ENCODE results near the gene PHAF1. TPM values are rescaled to one million over a fixed set of nuclear protein-coding genes. Genes with fewer than 3 reads are reported as not detected.

The PHAF1 gene
- total and polyA plus RNA-seq, 4 donors, result 26.6 to 42.4 (median 28.4) TPM

- peaks cover 22 to 48% (median 42%) of the 10 kb centered on the region in 4 donors for H3K36me3 ChIP-seq (ENCODE audit: control insufficient read depth in 4 of 4, insufficient read depth in 3 of 4, low read depth in 1 of 4, low read length in 3 of 4)
- no peak for DNase-seq (ENCODE audit: low spot score)
- 92% methylated on average over 11 of the region's 11 CpGs for WGBS
- H3K9me3 ChIP-seq (ENCODE audit: control insufficient read depth in 4 of 4, low read length in 3 of 4), result no peaks in the 10 kb centered on the region
- no peak overlapping the region for H3K27ac ChIP-seq (ENCODE audit: low read depth in 1 of 2, low read length in 2 of 2)
- no peak overlapping the region for H3K9ac ChIP-seq (ENCODE audit: low read depth in 1 of 2, low read length in 2 of 2)
- TF ChIP-seq JUND (IDR thresholded peaks at IDR 0.05), result no peak
- no peak for TF ChIP-seq FOXA1 (IDR thresholded peaks at IDR 0.05)
- TF ChIP-seq NR2F2 (IDR thresholded peaks at IDR 0.05), result no peak
- no peak for TF ChIP-seq ATF3 (IDR thresholded peaks at IDR 0.05)
- no peak for TF ChIP-seq HNF4A (conservative IDR thresholded peaks at IDR 0.05)
- TF ChIP-seq RXRA (IDR thresholded peaks at IDR 0.05), result no peak
- TF ChIP-seq, protein P1, sequence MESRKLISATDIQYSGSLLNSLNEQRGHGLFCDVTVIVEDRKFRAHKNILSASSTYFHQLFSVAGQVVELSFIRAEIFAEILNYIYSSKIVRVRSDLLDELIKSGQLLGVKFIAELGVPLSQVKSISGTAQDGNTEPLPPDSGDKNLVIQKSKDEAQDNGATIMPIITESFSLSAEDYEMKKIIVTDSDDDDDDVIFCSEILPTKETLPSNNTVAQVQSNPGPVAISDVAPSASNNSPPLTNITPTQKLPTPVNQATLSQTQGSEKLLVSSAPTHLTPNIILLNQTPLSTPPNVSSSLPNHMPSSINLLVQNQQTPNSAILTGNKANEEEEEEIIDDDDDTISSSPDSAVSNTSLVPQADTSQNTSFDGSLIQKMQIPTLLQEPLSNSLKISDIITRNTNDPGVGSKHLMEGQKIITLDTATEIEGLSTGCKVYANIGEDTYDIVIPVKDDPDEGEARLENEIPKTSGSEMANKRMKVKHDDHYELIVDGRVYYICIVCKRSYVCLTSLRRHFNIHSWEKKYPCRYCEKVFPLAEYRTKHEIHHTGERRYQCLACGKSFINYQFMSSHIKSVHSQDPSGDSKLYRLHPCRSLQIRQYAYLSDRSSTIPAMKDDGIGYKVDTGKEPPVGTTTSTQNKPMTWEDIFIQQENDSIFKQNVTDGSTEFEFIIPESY (IDR thresholded peaks at IDR 0.05), result no peak
- TF ChIP-seq RAD21 (IDR thresholded peaks at IDR 0.05), result no peak
- TF ChIP-seq GABPA (IDR thresholded peaks at IDR 0.05 in 1 of 2, conservative IDR thresholded peaks at IDR 0.05 in 1 of 2), result no peak
- TF ChIP-seq SP1 (IDR thresholded peaks at IDR 0.05), result no peak
- no peak for TF ChIP-seq TAF1 (conservative IDR thresholded peaks at IDR 0.05)
- TF ChIP-seq HNF4G (IDR thresholded peaks at IDR 0.05), result no peak
- TF ChIP-seq YY1 (IDR thresholded peaks at IDR 0.05), result no peak
- no peak for TF ChIP-seq EGR1 (IDR thresholded peaks at IDR 0.05; ENCODE audit: low read depth in 2 of 2)
- H3K4me3 ChIP-seq (ENCODE audit: low read depth in 1 of 3, low read length in 3 of 3), result no peak overlapping the region
- peaks cover 3 to 13% (median 8%) of the 10 kb centered on the region in 4 donors for H3K4me1 ChIP-seq (ENCODE audit: control insufficient read depth in 4 of 4, insufficient read depth in 4 of 4, low read length in 3 of 4)
- no peaks in the 10 kb centered on the region for H3K27me3 ChIP-seq (ENCODE audit: control insufficient read depth in 4 of 4, insufficient read depth in 4 of 4, low read length in 3 of 4)
These were observed 39.0 kb downstream of the PHAF1 start for GRCh38 chr16:67148656-67149275.

GRCh38 chr16:67149276-67150046, 39.7 kb downstream of the PHAF1 start:
- DNase-seq (ENCODE audit: low spot score), result no peak
- peak; percentile 11 for TF ChIP-seq CTCF (IDR thresholded peaks at IDR 0.05; ENCODE audit: low read depth, low read length, missing input control)
- TF ChIP-seq, protein P1 (IDR thresholded peaks at IDR 0.05), result no peak
- no peak for TF ChIP-seq SP1 (IDR thresholded peaks at IDR 0.05)
- TF ChIP-seq FOXA1 (IDR thresholded peaks at IDR 0.05), result no peak
- TF ChIP-seq FOXA2 (IDR thresholded peaks at IDR 0.05), result no peak
- TF ChIP-seq, protein P2, sequence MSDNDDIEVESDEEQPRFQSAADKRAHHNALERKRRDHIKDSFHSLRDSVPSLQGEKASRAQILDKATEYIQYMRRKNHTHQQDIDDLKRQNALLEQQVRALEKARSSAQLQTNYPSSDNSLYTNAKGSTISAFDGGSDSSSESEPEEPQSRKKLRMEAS (IDR thresholded peaks at IDR 0.05), result no peak
- no peak for TF ChIP-seq GABPA (IDR thresholded peaks at IDR 0.05 in 1 of 2, conservative IDR thresholded peaks at IDR 0.05 in 1 of 2)
- WGBS, result 48% methylated on average over 77 of the region's 77 CpGs
- no peaks in the 10 kb centered on the region for H3K9me3 ChIP-seq (ENCODE audit: control insufficient read depth in 4 of 4, low read length in 3 of 4)
- H3K4me1 ChIP-seq (ENCODE audit: control insufficient read depth in 4 of 4, insufficient read depth in 4 of 4, low read length in 3 of 4), result peaks cover 3 to 13% (median 8%) of the 10 kb centered on the region in 4 donors
- peaks cover 22 to 42% (median 36%) of the 10 kb centered on the region in 4 donors for H3K36me3 ChIP-seq (ENCODE audit: control insufficient read depth in 4 of 4, insufficient read depth in 3 of 4, low read depth in 1 of 4, low read length in 3 of 4)
- no peak overlapping the region for H3K4me3 ChIP-seq (ENCODE audit: low read depth in 1 of 3, low read length in 3 of 3)
- H3K27me3 ChIP-seq (ENCODE audit: control insufficient read depth in 4 of 4, insufficient read depth in 4 of 4, low read length in 3 of 4), result no peaks in the 10 kb centered on the region
- H3K27ac ChIP-seq (ENCODE audit: low read depth in 1 of 2, low read length in 2 of 2), result no peak overlapping the region
- no peak overlapping the region for H3K9ac ChIP-seq (ENCODE audit: low read depth in 1 of 2, low read length in 2 of 2)
